Measurements from ENCODE around the gene IL17RA. TPM values are rescaled to one million over a fixed set of nuclear protein-coding genes. Genes with fewer than 3 reads are reported as not detected.

Gene IL17RA
- total RNA-seq, 6 donors from 2014 or later, result 22.6 to 58.9 (median 35.9) TPM

DNA sequence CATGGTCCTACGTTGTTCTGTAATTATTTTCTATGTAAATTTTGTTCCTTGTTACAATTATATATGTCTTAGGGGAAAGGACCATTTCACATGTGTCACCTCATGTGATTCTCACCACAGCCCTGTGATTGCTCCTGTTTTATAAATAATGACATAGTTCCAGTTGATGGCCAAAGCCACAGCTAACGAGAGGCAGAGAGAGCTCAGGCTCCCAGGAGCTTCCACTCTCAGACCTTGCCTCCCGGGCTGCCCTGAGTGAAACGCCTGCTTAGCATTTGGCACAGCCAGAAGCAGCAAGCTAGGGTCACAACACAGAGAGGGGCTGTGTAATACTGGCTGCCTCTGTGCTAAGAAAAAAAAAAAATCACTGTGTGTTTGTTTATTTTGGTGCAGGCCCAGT is 30.4 kb downstream of the IL17RA start:
- Histone ChIP-seq H3K4me3 (no peak overlapping the region), H3K27ac (no peak overlapping the region), H3K4me1 (peaks cover 9 to 37% (median 27%) of the 10 kb centered on the region in 4 donors), H3K27me3 (peaks cover 0 to 10% (median 4%) of the 10 kb centered on the region in 4 donors), H3K9me3 (no peaks in the 10 kb centered on the region), H3K36me3 (peaks cover 0 to 8% (median 0%) of the 10 kb centered on the region in 4 donors)
- TF ChIP-seq POLR2A (IDR thresholded peaks at IDR 0.05) (no peak), POLR2AphosphoS5 (IDR thresholded peaks at IDR 0.05) (no peak), EP300 (IDR thresholded peaks at IDR 0.05) (no peak)
- TF ChIP-seq, protein P1, sequence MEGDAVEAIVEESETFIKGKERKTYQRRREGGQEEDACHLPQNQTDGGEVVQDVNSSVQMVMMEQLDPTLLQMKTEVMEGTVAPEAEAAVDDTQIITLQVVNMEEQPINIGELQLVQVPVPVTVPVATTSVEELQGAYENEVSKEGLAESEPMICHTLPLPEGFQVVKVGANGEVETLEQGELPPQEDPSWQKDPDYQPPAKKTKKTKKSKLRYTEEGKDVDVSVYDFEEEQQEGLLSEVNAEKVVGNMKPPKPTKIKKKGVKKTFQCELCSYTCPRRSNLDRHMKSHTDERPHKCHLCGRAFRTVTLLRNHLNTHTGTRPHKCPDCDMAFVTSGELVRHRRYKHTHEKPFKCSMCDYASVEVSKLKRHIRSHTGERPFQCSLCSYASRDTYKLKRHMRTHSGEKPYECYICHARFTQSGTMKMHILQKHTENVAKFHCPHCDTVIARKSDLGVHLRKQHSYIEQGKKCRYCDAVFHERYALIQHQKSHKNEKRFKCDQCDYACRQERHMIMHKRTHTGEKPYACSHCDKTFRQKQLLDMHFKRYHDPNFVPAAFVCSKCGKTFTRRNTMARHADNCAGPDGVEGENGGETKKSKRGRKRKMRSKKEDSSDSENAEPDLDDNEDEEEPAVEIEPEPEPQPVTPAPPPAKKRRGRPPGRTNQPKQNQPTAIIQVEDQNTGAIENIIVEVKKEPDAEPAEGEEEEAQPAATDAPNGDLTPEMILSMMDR (IDR thresholded peaks at IDR 0.05), result no peak
- WGBS, 2 donors, result 54 to 75% methylated on average over 2 to 4 of the region's 4 CpGs
- no peak for ATAC-seq (ENCODE audit: low FRiP score in 2 of 2)
- DNase-seq, result no peak

DNA sequence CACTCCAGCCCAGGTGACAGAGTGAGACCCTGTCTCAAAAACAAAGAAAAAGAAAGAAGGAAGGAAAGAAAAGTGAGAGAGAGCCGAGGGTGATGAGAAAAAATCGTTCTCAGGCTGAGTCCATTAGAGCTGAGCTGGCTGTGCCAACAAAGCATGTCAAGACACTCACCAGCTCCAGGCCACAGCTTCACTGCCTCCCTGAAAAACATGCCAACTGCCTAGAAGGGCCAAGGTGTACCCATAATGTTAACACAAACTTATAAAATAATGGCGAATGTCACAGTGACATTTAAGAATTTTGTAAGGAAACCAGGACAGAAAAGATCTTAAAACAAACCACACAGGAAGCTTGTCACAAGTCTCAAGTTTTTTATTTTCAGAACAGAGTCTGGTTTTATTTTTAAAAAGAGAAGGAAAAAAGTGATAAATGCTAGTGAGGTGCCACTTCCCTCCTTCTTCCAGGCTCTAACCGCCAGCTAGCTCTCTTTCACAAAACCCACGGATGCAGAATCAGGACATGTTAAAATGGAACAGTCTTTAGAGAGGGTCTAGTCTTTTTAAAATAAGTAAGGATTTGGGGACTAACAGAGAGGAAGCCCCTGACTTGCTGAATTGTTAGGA is 31.3 kb downstream of the IL17RA start:
- Histone ChIP-seq H3K27me3 (peaks cover 0 to 15% (median 6%) of the 10 kb centered on the region in 4 donors), H3K36me3 (peaks cover 0 to 3% (median 0%) of the 10 kb centered on the region in 4 donors), H3K4me3 (no peak overlapping the region), H3K27ac (no peak overlapping the region), H3K4me1 (peaks cover 17 to 42% (median 33%) of the 10 kb centered on the region in 4 donors), H3K9me3 (no peaks in the 10 kb centered on the region)
- DNase-seq, result no peak
- ATAC-seq (ENCODE audit: low FRiP score in 2 of 2), result no peak
- WGBS, 2 donors, result 45 to 54% methylated on average over 5 of the region's 5 CpGs
- TF ChIP-seq, protein P1 (IDR thresholded peaks at IDR 0.05), result no peak
- TF ChIP-seq POLR2AphosphoS5 (IDR thresholded peaks at IDR 0.05) (no peak), POLR2A (IDR thresholded peaks at IDR 0.05) (no peak), EP300 (IDR thresholded peaks at IDR 0.05) (no peak)

DNA sequence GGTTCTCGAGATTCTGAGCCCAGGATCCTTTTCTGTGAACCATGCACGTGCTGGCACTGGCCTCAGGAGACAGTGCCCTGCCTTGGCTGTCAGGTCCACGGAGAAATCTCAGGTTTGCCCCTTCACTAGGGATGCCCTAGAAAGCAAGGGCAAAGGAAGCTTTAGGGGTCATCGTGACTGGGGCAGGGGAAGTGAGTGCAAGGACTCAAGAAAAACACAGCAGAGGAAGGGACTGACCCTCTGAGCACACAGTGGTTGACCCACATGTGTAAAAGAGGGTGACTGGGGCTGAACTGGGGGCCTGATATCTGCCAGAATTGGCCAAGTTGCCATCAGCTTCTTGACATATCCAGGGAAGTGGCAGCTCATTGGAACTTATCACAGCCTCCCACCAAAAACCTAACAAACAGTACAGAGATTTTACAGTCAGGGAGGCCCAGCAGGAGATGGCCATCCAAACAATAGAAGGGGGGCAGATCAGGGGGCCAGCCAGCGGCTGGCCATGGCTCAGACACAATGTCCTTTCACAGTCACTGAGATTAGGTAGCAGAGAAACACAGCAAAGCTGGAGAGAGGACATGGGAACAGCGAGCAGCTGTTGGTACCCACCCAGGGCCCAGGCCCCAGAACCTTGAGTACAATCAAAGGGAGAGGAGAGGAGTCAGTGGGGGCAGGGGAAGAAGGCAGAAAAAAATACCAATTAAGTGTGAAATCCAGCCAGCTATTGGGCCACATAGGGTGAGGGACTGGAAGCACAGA is 32.0 kb downstream of the IL17RA start:
- peak overlapping the region in 2 of 4 donors; percentile 33 to 77 for H3K27ac ChIP-seq
- H3K4me1 ChIP-seq, result peaks cover 22 to 49% (median 40%) of the 10 kb centered on the region in 4 donors
- TF ChIP-seq EP300 (IDR thresholded peaks at IDR 0.05) (no peak), POLR2AphosphoS5 (IDR thresholded peaks at IDR 0.05) (no peak), POLR2A (IDR thresholded peaks at IDR 0.05) (no peak)
- TF ChIP-seq, protein P1 (IDR thresholded peaks at IDR 0.05), result no peak
- DNase-seq (no peak), ATAC-seq (ENCODE audit: low FRiP score in 2 of 2) (no peak)
- H3K27me3 ChIP-seq, result peaks cover 0 to 22% (median 10%) of the 10 kb centered on the region in 4 donors
- H3K9me3 ChIP-seq, result no peaks in the 10 kb centered on the region
- no peaks in the 10 kb centered on the region for H3K36me3 ChIP-seq
- WGBS, 2 donors, result 51 to 55% methylated on average over 6 of the region's 6 CpGs
- H3K4me3 ChIP-seq, result no peak overlapping the region

- Histone ChIP-seq H3K4me3 (no peak overlapping the region), H3K27me3 (peaks cover 0 to 24% (median 11%) of the 10 kb centered on the region in 4 donors), H3K9me3 (no peaks in the 10 kb centered on the region), H3K36me3 (no peaks in the 10 kb centered on the region), H3K27ac (peak overlapping the region in 2 of 4 donors; percentile 33 to 77), H3K4me1 (peaks cover 24 to 50% (median 42%) of the 10 kb centered on the region in 4 donors)
- DNase-seq (no peak), ATAC-seq (ENCODE audit: low FRiP score in 2 of 2) (peak in 1 of 2 donors; percentile 35)
- 36 to 60% methylated on average over 1 to 3 of the region's 3 CpGs for WGBS, 2 donors
- no peak for TF ChIP-seq POLR2A (IDR thresholded peaks at IDR 0.05)
- TF ChIP-seq, protein P1 (IDR thresholded peaks at IDR 0.05), result no peak
- TF ChIP-seq POLR2AphosphoS5 (IDR thresholded peaks at IDR 0.05), result no peak
- TF ChIP-seq EP300 (IDR thresholded peaks at IDR 0.05), result no peak
Measured at GRCh38 chr22:17117400-17117799, 32.6 kb downstream of the IL17RA start.

All from upper lobe of left lung (tissue), 6 donors.